H9 (cell line): ENCODE results near the gene DYNC2LI1. TPM values are rescaled to one million over a fixed set of nuclear protein-coding genes. Genes with fewer than 3 reads are reported as not detected.

Source experiments
- DNase-seq: peaks from one replicate; pipeline ENCODE4 v3.0.0-alpha.2; 2017
- H2AFZ ChIP-seq: one replicate; pipeline ENCODE4 v1.6.1; 2013; ENCODE audit warnings: mild to moderate bottlenecking, low read length, control low read depth, moderate library complexity
- H2AK5ac ChIP-seq: 2 replicates; pipeline ENCODE4 v1.6.1; 2013; ENCODE audit warnings: low read length, control low read depth, mixed read lengths; ENCODE audit not compliant: insufficient read length
- H2BK120ac ChIP-seq: one replicate; pipeline ENCODE4 v1.6.1; 2013; ENCODE audit warnings: low read depth, mild to moderate bottlenecking, low read length, control low read depth, inconsistent platforms; ENCODE audit not compliant: poor library complexity, severe bottlenecking
- H2BK12ac ChIP-seq: 2 replicates; pipeline ENCODE4 v1.6.1; 2013; ENCODE audit warnings: low read length, control low read depth, mixed read lengths, low read depth; ENCODE audit not compliant: insufficient read length
- H2BK15ac ChIP-seq: 2 replicates; pipeline ENCODE4 v1.6.1; 2013; ENCODE audit warnings: low read depth, low read length, control low read depth
- H2BK20ac ChIP-seq: one replicate; pipeline ENCODE4 v1.6.1; 2013; ENCODE audit warnings: low read depth, mild to moderate bottlenecking, low read length, control low read depth, inconsistent platforms; ENCODE audit not compliant: poor library complexity, severe bottlenecking
- H2BK5ac ChIP-seq: 2 replicates; pipeline ENCODE4 v1.6.1; 2013; ENCODE audit warnings: low read length, control low read depth, mixed read lengths; ENCODE audit not compliant: insufficient read length
- H3K14ac ChIP-seq: 2 replicates; pipeline ENCODE4 v1.6.1; 2013; ENCODE audit warnings: low read length, control low read depth; ENCODE audit not compliant: insufficient read depth
- H3K18ac ChIP-seq: 2 replicates; pipeline ENCODE4 v1.6.1; 2013; ENCODE audit warnings: low read depth, mild to moderate bottlenecking, mixed read lengths, low read length, control low read depth; ENCODE audit not compliant: insufficient read length
- H3K23ac ChIP-seq: 2 replicates; pipeline ENCODE4 v1.6.1; 2013; ENCODE audit warnings: low read length, control low read depth, mixed read lengths, low read depth; ENCODE audit not compliant: insufficient read length
- H3K23me2 ChIP-seq: 2 replicates; pipeline ENCODE4 v1.6.1; 2013; ENCODE audit warnings: low read depth, mild to moderate bottlenecking, mixed read lengths, low read length, control low read depth; ENCODE audit not compliant: insufficient read length, poor library complexity, severe bottlenecking
- H3K27ac ChIP-seq: 2 replicates; pipeline ENCODE4 v1.5.1; 2013; ENCODE audit warnings: low read length, control low read depth, mixed read lengths, low read depth; ENCODE audit not compliant: insufficient read length
- H3K27me3 ChIP-seq: 2 replicates; pipeline ENCODE4 v1.6.1; 2013; ENCODE audit warnings: low read length, control low read depth, inconsistent platforms; ENCODE audit not compliant: insufficient read depth
- H3K4ac ChIP-seq: 2 replicates; pipeline ENCODE4 v1.6.1; 2013; ENCODE audit warnings: low read depth, mild to moderate bottlenecking, control low read depth, inconsistent platforms, low read length, moderate library complexity
- H3K4me1 ChIP-seq: 2 replicates; pipeline ENCODE4 v1.6.1; 2013; ENCODE audit warnings: low read length, control low read depth, inconsistent platforms; ENCODE audit not compliant: insufficient read depth
- H3K4me2 ChIP-seq: 2 replicates; pipeline ENCODE4 v1.6.1; 2013; ENCODE audit warnings: low read length, control low read depth, mixed read lengths; ENCODE audit not compliant: insufficient read length, insufficient read depth
- H3K56ac ChIP-seq: 2 replicates; pipeline ENCODE4 v1.6.1; 2013; ENCODE audit warnings: low read depth, mild to moderate bottlenecking, mixed read lengths, low read length, control low read depth; ENCODE audit not compliant: insufficient read length
- H3K79me1 ChIP-seq: 2 replicates; pipeline ENCODE4 v1.6.1; 2013; ENCODE audit warnings: low read depth, mild to moderate bottlenecking, moderate library complexity, low read length, control low read depth, inconsistent platforms; ENCODE audit not compliant: insufficient read depth, poor library complexity, severe bottlenecking
- H3K79me2 ChIP-seq: 2 replicates; pipeline ENCODE4 v1.6.1; 2013; ENCODE audit warnings: low read length, control low read depth, inconsistent platforms; ENCODE audit not compliant: insufficient read depth
- H3K9ac ChIP-seq: 2 replicates; pipeline ENCODE4 v1.6.1; 2013; ENCODE audit warnings: low read length, control low read depth, mixed read lengths; ENCODE audit not compliant: insufficient read length; ENCODE audit errors: extremely low read depth
- H3K9me3 ChIP-seq: one replicate; pipeline ENCODE4 v1.6.1; 2013; ENCODE audit warnings: low read depth, low read length, inconsistent platforms; ENCODE audit not compliant: control insufficient read depth
- H3T11ph ChIP-seq: one replicate; pipeline ENCODE4 v1.6.1; 2013; ENCODE audit warnings: mild to moderate bottlenecking, low read length, control low read depth, inconsistent platforms
- H4K20me1 ChIP-seq: one replicate; pipeline ENCODE4 v1.6.1; 2013; ENCODE audit not compliant: control insufficient read depth, insufficient read length, insufficient read depth
- H4K5ac ChIP-seq: 2 replicates; pipeline ENCODE4 v1.6.1; 2013; ENCODE audit warnings: low read depth, mild to moderate bottlenecking, mixed read lengths, low read length, control low read depth; ENCODE audit not compliant: insufficient read length
- H4K8ac ChIP-seq: replicated peaks from 2 replicates; pipeline ENCODE4 v1.6.1; 2013; ENCODE audit warnings: low read length, control low read depth, mixed read lengths, low read depth; ENCODE audit not compliant: insufficient read length
- H4K91ac ChIP-seq: 2 replicates; pipeline ENCODE4 v1.6.1; 2013; ENCODE audit warnings: low read depth, mild to moderate bottlenecking, moderate library complexity, mixed read lengths, low read length, control low read depth; ENCODE audit not compliant: insufficient read length
- H3K27ac Mint-ChIP-seq, 3 experiments: 2 replicates in 2 of 3; 3 replicates in 1 of 3; pipeline ENCODE4 v1.8.0; 2020 to 2021; ENCODE audit warnings: mixed read lengths in 3 of 3, mild to moderate bottlenecking in 1 of 3, moderate library complexity in 1 of 3
- H3K27me3 Mint-ChIP-seq: 2 replicates; pipeline ENCODE4 v1.8.0; 2021; ENCODE audit warnings: low read depth, mild to moderate bottlenecking, moderate library complexity, mixed read lengths
- H3K36me3 Mint-ChIP-seq, 3 experiments: 2 replicates in 2 of 3; 3 replicates in 1 of 3; pipeline ENCODE4 v1.8.0; 2020 to 2021; ENCODE audit warnings: low read depth in 3 of 3, mixed read lengths in 3 of 3; ENCODE audit not compliant: insufficient read depth in 1 of 3
- H3K4me1 Mint-ChIP-seq, 2 experiments: 2 replicates each; pipeline ENCODE4 v1.8.0; 2020; ENCODE audit warnings: mixed read lengths in 2 of 2
- H3K4me3 Mint-ChIP-seq, 2 experiments: 2 replicates in 1 of 2; 3 replicates in 1 of 2; pipeline ENCODE4 v1.8.0; 2020 to 2021; ENCODE audit warnings: mild to moderate bottlenecking in 2 of 2, mixed read lengths in 2 of 2, moderate library complexity in 1 of 2
- H3K9me3 Mint-ChIP-seq, 2 experiments: 2 replicates in 1 of 2; 3 replicates in 1 of 2; pipeline ENCODE4 v1.8.0; 2020; ENCODE audit warnings: mild to moderate bottlenecking in 2 of 2, mixed read lengths in 2 of 2, moderate library complexity in 1 of 2
- CTCF ChIP-seq: fragments of 200-600 bp; sonication (generic); conservative IDR thresholded peaks from 3 replicates; pipeline ENCODE4 v1.8.0; 2021; ENCODE audit warnings: antibody characterized with exemption, mild to moderate bottlenecking
- WGBS: extraction: QIAGEN DNeasy Blood & Tissue Kit; methylation state at CpG from one replicate; pipeline ENCODE4 v1.1.7; 2013; ENCODE audit warnings: missing lambda C conversion rate, low lambda C conversion rate, mixed read lengths; ENCODE audit not compliant: insufficient read length; ENCODE audit errors: extremely low coverage; 5-methylcytosine and 5-hydroxymethylcytosine counted together
- total RNA-seq: library from RNA; stranded (reverse); gene quantifications from 2 replicates; pipeline ENCODE4 v1.2.1, GENCODE V29; 2021

DYNC2LI1 gene
- total RNA-seq, 1 experiment from 2014 or later = 8.5 TPM

GRCh38 chr2:43788646-43789045, 14.8 kb downstream of the DYNC2LI1 start:
- no peak for TF ChIP-seq CTCF
- Histone ChIP-seq H2AK5ac (no peak overlapping the region), H3K56ac (no peak overlapping the region), H3K27me3 (no peaks in the 10 kb centered on the region), H3K18ac (no peak overlapping the region), H3K4me1 (no peaks in the 10 kb centered on the region), H2BK120ac (no peak overlapping the region), H2BK20ac (no peak overlapping the region), H2BK12ac (no peak overlapping the region), H3K23me2 (no peaks in the 10 kb centered on the region), H3K9me3 (no peaks in the 10 kb centered on the region), H3K79me1 (no peaks in the 10 kb centered on the region), H3K27ac (no peak overlapping the region), H2BK15ac (no peak overlapping the region), H4K91ac (no peak overlapping the region), H3K23ac (no peak overlapping the region), H3K9ac (no peak overlapping the region), H2AFZ (no peak overlapping the region), H4K5ac (no peak overlapping the region), H3K14ac (no peak overlapping the region), H3K4me2 (no peak overlapping the region), H3T11ph (no peak overlapping the region), H4K8ac (no peak overlapping the region), H4K20me1 (no peaks in the 10 kb centered on the region), H2BK5ac (no peak overlapping the region), H3K79me2 (no peaks in the 10 kb centered on the region), H3K4ac (no peak overlapping the region)
- DNase-seq = no peak
- no peaks in the 10 kb centered on the region for H3K9me3 Mint-ChIP-seq
- 0 out of 7 replicates have a peak overlapping the region, but pooled peaks of 1 of the 3 experiments have one; percentile 48 for H3K27ac Mint-ChIP-seq
- no peaks in the 10 kb centered on the region for H3K27me3 Mint-ChIP-seq
- H3K4me1 Mint-ChIP-seq = no peaks in the 10 kb centered on the region
- no peaks in the 10 kb centered on the region for H3K36me3 Mint-ChIP-seq
- WGBS = no CpG with 5 or more reads among the region's 1 CpG
- no peak overlapping the region for H3K4me3 Mint-ChIP-seq
